Measurements from ENCODE around the gene TMEM19.
"Not testable (repeated sequence)": the region's sequence is repeated elsewhere in the genome, so short reads cannot be mapped to it uniquely, and the experiment has no call there.

The TMEM19 gene

DNA sequence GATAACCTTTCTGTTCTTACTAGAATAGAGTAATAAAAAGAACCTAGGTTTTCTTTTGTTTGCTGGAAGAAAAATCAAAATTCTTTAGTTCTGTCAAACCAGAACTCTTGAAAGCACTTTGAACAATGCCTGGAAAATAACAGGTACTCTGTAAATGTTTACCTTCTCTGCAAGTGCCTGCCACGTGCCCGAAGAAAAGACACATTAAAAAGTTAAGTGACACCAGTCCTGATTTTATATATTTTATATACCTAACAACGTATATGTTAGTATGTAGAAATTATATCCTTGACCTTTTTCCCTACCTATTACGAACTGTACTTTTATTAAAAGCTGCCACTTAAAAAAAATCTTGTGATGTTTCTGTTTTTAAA is 20.8 kb upstream of the TMEM19 start:
- DNase-seq (ENCODE audit: low spot score) = no peak

DNA sequence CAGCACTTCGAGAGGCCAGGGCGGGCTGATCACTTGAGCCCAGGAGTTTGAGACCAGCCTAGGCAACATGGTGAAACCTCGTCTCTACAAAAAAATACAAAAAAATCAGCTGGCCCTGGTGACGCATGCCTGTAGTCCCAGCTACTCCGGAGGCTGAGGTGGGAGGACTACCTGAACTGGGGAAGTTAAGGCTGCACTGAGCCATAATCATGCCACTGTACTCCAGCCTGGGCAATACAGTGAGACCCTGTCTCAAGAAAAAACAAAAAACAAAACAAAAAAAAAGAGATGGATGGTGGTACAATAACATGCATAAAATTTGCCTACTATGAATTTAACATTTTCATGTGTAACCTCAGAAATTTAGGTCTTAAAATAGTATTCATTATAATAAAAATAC is 19.6 kb upstream of the TMEM19 start:
- DNase-seq (ENCODE audit: low spot score) = no peak

DNA sequence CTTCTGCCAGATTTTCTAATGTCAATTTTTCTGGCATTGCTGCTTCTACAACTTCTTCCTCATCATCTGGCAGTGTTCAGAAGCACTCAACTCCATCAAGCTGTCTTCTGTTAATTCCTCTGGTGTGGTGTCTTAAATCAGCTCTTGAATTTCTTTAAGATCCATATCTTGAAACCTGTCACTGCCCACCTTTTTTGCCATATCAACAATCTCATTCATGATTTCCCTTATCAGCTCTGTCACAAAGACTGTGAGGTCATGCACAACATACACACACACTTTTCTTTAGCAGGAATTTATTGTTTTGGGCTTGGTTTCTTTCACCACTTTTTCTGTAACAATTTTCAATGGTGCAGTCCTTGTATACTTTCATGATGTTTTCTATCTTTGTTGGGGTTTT is 14.6 kb upstream of the TMEM19 start:
- no peak for DNase-seq (ENCODE audit: low spot score)

DNA sequence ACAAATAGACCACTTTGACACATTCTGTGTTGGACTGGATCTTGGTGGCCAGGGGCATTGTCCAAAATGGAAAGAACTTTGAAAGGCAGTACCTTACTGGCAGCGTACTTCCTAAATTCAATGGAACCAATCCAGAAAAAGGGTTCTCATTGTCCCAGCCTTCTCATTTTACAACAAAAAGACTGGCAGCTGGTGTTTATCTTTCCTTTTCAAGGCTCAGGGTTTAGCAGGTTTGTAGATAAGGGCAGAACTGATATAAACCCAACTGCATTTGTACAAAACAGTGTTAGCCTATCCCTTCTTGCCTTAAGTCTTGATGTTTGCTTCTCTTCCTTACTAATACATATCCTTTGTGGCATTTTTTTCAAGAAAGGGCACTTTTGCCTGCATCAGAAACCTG is 14.1 kb upstream of the TMEM19 start:
- DNase-seq (ENCODE audit: low spot score) = no peak

DNA sequence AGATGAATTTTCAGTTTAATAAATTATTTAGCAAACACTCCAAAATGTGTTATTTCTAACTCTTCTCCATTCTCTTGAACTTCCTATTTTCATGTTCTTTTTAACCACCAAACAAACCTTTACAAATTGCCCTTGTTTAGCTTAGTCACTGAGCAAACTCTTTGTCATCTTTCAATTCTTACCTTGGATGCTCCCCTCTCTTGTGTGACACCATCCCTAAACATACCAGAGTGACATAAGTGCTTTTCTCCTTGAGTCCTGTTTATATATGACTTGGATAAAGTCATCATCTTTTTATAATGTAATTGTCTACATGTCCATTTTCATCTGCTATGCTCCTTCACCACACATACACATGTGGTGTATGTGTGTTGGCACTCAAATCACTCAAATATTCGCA is 3.4 kb upstream of the TMEM19 start:
- no peak for DNase-seq (ENCODE audit: low spot score)

DNA sequence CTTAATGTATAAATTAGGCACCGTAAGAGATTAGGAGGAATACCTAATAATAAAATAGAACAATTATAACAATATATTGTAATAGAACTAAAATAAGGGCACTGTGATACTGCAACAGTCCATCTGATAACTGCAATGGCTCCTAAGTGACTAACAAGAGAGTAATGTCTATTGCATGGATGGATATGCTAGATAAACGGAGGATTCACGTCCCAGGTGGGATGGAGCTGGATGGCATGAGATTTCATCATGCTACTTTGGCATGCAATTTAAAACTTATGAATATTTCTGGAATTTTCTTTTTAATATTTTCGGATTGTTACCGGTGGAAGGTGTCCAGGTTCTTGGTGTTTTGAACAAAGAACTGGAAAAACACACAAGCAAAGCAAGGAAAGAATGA is 2.2 kb upstream of the TMEM19 start:
- no peak for DNase-seq (ENCODE audit: low spot score)

DNA sequence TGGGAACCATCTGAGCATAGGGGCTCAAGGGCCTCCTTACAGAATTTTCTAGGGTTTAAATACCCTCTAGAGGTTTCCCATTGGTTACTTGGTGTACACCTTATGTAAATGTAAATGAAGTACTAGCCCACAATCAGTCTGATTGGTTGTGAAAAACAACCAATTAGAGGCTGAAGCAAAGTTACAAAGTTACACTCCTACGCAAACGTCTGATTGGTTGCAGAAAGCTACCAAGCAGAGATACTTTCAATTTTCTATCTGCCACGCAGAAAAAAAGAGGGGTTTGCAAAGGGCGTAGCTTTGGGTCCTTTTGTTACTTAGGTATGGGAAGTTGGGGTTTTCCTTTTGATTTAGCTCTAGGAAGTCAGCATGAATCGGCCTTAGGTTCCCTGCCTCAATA is 1.8 kb upstream of the TMEM19 start:
- DNase-seq (ENCODE audit: low spot score) = no peak

DNA sequence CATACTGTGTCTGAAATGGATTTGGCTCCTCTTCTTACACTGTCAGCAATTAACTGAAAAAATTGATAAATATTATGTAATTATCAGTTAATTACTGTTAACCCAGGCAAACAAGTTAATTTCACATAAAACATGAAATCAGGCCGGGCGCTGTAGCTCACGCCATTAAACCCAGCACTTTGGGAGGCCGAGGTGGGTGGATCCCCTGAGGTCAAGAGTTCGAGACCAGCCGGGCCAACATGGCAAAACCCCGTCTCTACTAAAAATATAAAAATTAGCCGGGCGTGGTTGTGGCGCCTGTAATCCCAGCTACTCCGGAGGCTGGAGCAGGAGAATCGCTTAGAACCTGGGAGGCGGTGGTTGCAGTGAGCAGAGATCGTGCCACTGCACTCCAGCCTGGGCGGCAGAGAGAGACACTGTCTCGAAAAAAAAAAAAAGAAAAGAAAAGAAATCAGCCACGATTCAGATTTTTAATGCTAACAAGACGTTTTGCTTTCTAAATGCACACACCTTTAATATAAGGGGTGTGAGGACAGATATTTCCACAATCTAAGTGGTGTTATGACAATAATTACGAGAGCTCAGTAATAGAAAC is 473 bp upstream of the TMEM19 start:
- DNase-seq (ENCODE audit: low spot score) = no peak

DNA sequence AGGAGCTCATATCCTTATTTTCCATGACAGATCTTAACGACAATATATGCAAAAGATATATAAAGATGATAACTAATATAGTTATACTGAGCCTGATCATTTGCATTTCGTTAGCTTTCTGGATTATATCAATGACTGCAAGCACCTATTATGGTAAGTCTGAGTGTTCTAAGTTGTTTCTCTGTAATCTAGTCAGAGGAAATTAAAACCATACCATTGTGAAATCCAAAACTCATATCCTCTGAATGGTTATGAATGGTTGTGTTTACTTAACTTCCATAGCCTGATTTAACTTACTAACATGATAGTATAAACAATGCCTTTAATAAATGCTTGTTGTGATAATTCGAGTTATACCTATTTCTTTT is 760 bp downstream of the TMEM19 start:
- no peak for DNase-seq (ENCODE audit: low spot score)

DNA sequence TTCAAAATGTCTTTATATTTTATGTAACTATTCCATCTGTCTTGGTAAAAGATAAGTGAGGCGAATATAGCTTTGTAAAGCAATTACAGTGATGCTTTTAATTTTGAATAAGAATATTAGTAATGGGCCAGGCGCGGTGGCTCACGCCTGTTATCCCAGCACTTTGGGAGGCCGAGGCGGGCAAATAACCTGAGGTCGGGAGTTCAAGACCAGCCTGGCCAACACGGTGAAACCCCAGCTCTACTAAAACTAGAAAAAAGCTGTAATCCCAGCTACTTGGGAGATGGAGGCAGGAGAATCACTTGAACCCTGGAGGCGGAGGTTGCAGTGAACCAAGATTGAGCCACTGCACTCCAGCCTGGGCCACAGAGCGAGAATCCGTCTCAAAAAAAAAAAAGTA is 1.3 kb downstream of the TMEM19 start:
- DNase-seq (ENCODE audit: low spot score) = not testable (repeated sequence)

DNA sequence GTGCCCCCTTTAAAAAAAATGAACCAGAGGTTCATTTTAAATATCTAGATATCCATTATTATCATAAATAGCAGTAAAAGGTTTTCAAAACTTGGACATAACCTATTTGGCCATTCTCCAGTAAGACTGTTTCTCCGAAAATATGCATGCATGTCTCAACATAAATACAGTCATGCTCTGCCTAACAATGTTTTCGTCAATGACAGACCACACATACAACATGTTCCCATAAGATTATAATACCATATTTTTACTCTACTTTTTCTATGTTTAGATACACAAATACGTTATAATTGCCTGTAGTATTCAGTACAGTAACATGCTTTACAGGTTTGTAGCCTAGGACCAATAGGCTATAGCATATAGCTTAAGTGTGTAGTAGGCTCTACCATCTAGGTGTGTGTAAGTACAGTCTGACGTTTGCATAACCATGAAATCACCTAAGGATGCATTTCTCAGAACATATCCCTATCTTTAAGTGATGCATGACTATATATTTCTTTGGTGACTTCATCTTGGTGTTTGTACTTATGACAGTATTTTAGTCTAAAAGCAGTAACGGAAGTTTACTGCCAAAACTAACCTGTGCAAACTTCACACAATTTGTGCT is 3.2 kb downstream of the TMEM19 start:
- no peak for DNase-seq (ENCODE audit: low spot score)

DNA sequence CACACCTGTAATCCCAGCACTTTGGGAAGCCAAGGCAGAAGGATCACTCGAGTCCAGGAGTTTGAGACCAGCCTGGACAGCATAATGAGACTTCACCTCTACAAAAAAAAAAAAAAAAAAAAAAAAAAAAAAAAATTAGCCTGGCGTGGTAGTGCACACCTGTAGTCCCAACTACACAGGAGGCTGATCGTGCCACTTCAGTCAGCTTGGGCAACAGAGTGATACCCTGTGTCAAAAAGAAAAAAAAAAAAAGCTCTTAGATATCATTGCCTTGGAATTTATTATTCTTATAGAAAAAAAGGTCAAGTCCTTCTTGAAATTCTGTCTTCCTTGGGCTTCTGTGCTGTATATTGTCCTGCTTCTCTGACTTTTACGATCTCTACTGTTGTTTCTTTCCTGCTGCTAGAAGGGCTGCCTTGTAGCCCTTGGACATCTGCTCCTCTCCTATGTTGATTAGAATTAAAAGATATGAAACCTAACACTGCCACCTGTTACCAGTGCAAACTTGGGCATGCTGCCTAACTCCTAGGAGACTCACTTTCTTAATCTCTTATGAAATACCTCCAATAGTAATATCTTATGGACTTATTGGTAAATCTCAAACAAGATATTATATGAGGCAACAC is 5.7 kb downstream of the TMEM19 start:
- no peak for DNase-seq (ENCODE audit: low spot score)

DNA sequence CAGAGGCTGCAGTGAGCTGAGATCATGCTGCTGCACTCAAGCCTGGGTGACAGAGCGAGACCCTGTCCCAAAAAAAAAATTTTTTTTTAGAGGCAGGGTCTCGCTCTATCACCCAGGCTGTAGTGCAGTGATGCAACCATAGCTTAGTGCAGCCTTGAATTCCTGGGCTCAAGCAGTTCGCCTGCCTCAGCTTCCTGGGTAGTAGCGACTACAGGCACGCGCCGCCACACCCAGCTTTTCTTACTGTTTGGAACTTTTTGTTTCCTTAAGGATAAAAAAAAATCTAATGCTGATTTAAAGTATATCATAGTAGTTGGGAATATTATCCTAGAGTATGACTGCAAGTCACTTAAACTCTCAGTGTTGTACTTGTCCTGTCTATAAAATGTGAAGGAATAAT is 7.2 kb downstream of the TMEM19 start:
- no peak for DNase-seq (ENCODE audit: low spot score)

DNA sequence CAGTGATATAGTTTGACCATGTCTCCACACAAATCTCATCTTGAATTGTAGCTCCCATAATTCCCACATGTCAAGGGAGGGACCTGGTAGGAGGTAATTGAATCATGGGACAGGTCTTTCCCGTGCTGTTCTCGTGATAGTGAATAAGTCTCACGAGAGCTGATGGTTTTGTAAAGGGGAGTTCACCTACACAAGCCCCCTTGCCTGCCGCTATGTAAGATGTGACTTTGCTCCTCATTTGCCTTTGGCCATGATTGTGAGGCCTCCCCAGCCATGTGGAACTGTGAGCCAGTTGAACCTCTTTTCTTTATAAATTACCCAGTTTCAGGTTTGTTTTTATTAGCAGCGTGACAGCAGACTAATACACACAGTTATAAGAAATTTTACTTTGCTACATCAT is 7.8 kb downstream of the TMEM19 start:
- DNase-seq (ENCODE audit: low spot score) = not testable (repeated sequence)

DNA sequence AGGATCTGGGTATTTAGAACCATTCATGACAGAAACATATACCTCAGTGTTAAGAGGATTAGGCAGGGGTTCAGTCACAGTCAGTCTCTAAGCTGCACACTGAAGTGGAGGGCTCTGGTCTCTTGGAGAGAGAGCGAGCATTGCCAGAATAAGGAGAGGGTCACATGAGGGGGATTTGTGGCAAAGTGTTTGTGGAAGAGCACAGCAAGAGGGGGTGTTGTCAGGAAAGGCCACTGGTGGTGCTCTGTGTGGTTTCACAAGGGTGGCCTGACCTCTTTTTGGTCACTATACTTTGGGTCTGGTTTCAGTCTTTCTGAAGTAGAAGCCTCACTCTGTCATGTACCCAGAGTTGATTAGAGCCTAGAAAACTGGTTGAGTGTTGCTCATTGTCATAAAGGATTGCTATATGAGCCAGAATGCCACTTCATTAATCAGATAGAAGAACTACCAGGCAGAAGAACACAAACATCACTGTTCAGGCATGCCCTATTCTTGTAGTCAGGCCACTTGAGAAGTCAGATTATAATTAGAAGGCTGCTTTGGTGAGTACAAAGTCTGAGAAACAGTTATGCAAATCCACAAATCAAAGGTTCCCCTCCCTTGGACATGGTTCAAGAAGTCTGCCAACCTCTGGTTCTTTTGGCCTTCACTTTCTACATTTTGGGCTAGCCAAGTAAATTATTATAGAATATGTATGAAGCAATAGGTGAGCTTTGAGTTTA is 8.4 kb downstream of the TMEM19 start:
- no peak for DNase-seq (ENCODE audit: low spot score)

DNA sequence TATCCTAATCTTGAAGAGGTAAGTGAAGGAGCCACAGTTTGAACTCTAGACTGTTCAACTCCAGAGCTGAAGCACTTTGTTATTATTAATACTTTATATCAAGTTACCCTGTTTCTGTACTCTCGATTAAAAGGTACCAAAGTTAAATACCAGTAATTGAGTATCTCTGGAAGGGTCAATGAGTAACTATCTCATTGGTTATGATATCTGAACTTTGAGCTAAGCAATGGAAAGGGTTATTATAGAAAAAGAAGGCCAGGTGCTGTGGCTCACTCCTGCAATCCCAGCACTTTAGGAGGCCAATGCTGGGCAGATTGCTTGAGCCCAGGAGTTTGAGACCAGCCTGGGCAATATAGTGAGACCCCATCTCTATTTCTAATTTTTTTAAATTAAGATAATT is 9.9 kb downstream of the TMEM19 start:
- no peak for DNase-seq (ENCODE audit: low spot score)

DNA sequence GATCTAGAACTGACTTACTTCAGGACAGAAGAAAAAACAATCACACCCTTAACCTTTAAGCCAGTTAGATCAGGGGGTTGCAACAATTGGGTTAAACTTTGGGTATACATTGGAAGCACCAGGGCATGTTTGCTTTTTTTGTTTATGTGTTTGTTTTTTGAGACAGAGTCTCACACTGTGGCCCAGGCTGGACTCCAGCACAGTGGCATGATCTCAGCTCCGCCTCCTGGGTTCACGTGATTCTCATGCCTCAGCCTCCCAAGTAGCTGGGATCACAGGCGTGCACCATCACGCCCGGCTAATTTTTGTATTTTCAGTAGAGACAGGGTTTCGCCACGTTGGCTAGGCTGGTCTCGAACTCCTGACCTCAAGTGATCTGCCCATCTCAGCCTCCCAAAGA is 16.3 kb downstream of the TMEM19 start:
- not testable (repeated sequence) for DNase-seq (ENCODE audit: low spot score)

DNA sequence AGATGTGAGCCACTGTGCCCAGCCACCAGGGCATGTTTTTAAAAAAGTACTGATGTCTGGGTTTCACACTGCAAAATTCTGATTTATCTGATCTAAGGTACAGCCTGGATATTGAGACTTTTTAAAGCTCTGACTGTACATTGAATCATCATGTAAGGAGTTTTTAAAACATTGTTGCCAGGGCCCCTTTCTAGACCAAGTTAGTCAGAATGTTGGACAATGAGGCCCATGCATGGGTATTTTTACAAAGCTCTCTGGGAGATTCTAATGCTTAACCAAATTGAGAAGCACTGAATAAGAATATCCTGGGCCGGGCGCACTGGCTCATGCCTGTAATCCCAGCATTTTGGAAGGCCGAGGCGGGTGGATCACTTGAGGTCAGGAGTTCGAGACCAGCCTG is 16.7 kb downstream of the TMEM19 start:
- no peak for DNase-seq (ENCODE audit: low spot score)

DNA sequence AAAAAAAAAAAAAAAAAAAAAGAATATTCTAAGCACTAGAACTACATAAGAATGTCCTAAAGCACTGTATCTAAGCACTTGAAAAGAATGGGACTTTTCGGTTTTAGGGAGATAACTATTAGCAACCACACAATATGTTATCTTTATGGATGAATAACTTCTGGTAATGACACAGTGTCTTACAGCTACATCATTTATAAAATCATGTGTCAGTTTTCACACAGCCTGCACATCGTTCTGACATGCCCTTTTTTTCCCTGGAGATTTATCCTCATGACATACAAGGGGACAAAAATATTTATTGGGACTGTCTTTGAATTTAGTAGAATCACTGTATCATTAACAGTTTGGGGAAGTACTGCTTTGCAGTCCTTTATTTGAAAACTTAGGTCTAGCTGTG is 17.3 kb downstream of the TMEM19 start:
- no peak for DNase-seq (ENCODE audit: low spot score)

DNA sequence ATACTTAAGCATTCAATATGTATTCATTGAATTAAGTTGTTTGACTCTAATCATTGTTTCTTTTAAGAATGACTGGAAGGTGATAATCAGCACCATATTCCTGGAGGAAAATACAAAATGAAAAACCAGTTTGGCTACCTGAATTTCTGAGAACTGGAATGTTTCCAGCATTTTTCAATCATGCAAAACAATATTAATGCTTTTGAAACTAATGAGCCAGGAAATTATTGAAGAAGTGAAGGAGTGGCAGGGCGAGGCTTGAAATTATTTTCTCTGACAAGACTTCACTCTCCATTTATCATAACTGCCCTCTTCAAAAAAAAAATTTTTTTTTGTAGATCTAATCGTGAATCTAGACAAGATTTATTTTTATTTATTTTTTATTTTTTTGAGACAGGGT is 19.0 kb downstream of the TMEM19 start:
- DNase-seq (ENCODE audit: low spot score) = no peak

DNA sequence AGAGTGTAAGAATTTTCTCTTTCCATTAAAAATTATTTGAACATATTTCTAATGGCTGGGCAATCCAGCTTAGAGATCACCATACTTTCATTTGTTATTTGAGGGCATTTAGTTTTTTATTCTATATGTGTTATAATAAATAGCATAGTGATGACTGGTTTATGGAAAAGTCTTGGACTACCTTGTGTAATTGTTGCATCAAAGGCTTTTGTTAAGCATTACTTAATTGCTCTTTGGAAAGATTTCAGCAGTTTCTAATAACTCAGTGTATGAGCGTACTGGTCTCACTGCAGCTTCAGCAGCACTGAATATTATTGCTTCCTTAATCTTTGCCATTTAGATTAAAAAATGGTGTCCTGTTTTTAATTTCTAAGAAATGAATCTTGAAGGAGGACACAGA is 22.8 kb downstream of the TMEM19 start:
- DNase-seq (ENCODE audit: low spot score) = no peak

DNA sequence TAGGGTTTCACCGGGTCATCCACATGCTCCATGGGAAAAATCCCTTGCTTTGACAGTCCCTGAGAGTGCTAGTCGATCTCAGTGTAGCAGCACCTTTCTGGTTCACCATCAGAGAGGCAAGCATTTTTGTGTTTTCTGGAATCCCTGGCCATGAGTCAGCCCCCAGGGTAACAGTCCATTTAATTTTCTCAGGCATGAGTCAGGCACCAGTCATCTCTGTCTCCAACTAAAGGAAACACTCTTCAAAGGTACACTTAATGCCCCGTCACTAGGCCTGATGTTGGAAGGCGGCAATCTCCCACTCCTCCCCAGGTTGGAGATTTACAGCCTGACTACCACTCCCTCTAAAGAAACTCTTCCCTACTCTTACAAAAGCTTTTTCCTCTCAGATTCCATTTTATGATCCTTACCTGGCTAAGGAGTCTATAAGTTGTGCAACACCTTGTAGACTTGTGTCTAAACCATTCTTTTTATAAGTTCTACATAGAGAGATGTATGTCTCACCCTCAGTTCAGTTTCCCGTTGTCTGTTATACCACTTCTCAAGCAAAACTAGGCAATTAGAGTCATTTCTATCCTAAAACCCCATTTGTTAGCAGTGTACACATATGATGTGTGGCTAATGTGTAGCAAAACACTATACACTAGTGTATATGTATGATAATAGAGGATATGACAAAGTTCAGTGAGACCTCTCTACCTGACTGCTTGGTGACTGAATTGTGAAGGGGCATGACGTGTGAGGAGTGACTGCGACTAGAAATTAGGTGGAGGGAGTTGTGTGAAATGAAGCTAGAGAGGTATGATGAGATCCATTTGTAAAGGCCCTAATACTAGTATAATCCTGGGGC is 24.6 kb downstream of the TMEM19 start:
- DNase-seq (ENCODE audit: low spot score) = no peak

DNA sequence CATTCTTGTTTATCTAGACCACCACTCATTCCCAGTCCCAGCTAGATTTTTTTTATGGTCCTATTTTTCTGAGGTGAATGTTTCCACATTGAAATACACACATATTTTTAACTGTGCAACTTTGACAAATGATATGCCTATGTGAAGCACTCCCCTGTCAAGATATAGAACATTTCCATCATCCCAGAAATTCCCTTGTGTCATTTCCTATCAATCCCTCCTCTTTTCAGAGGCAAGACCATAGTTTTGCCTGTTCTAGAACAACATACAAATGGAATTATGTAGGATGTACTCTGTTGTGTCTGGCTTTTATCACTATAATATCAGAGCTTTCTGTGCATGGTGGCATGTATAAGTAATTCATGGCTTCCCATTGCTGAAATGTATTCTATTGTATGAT is 32.7 kb downstream of the TMEM19 start:
- DNase-seq (ENCODE audit: low spot score) = no peak
